ENCODE measurements around the gene TAF10. TPM values are rescaled to one million over a fixed set of nuclear protein-coding genes. Genes with fewer than 3 reads are reported as not detected.

The TAF10 gene
- total and polyA plus RNA-seq, 2 of the 13 experiments (the other 11 are each of a cell fraction or from before 2014, with no cell fraction given) = 71.3 to 134 TPM

- no peak for TF ChIP-seq ZNF362 (CRISPR knock-in tag; IDR thresholded peaks at IDR 0.05; ENCODE audit: borderline replicate concordance)
- no peak for TF ChIP-seq RORA (CRISPR knock-in tag; IDR thresholded peaks at IDR 0.05)
- no peak for TF ChIP-seq PLRG1 (conservative IDR thresholded peaks at IDR 0.05)
- no peak for TF ChIP-seq ZMAT5 (CRISPR knock-in tag; IDR thresholded peaks at IDR 0.05; ENCODE audit: borderline replicate concordance, low read depth)
- TF ChIP-seq MIXL1 (CRISPR knock-in tag; IDR thresholded peaks at IDR 0.05) = no peak
- no peak for TF ChIP-seq ZNF441 (CRISPR knock-in tag; IDR thresholded peaks at IDR 0.05; ENCODE audit: borderline replicate concordance)
- peak; percentile 42; the same call in 1 of the 2 replicates for TF ChIP-seq HNF4A (CRISPR knock-in tag; IDR thresholded peaks at IDR 0.05)
- TF ChIP-seq STAT6 (CRISPR knock-in tag; IDR thresholded peaks at IDR 0.05; ENCODE audit: borderline replicate concordance) = no peak
- no peak for TF ChIP-seq ZNF841 (CRISPR knock-in tag; IDR thresholded peaks at IDR 0.05; ENCODE audit: borderline replicate concordance)
- TF ChIP-seq MBD4 (IDR thresholded peaks at IDR 0.05; ENCODE audit: borderline replicate concordance, low read length) = no peak
- no peak for TF ChIP-seq SUZ12 (IDR thresholded peaks at IDR 0.05; ENCODE audit: low read depth, low read length)
- no peak for TF ChIP-seq ZNF33B (CRISPR knock-in tag; IDR thresholded peaks at IDR 0.05)
- no peak for TF ChIP-seq HOXA7 (CRISPR knock-in tag; IDR thresholded peaks at IDR 0.05)
- no peak for TF ChIP-seq ZNF333 (CRISPR knock-in tag; IDR thresholded peaks at IDR 0.05; ENCODE audit: borderline replicate concordance)
- TF ChIP-seq ZNF687 (CRISPR knock-in tag; IDR thresholded peaks at IDR 0.05) = peak; percentile 41
- no peak for TF ChIP-seq ZFP37 (CRISPR knock-in tag; IDR thresholded peaks at IDR 0.05; ENCODE audit: borderline replicate concordance)
- TF ChIP-seq ARID5B (CRISPR knock-in tag; IDR thresholded peaks at IDR 0.05) = peak; percentile 39; the same call in 1 of the 2 replicates
These were observed 23.3 kb upstream of the TAF10 start (continued) for GRCh38 chr11:6635082-6635932.

Measured in HepG2 (cell line).